Measurements from ENCODE around the gene UBD. TPM values are rescaled to one million over a fixed set of nuclear protein-coding genes. Genes with fewer than 3 reads are reported as not detected.

Gene UBD
- total and polyA plus RNA-seq, 7 donors = 0.71 to 207 (median 10.0) TPM; not detected in 3

- no peaks in the 10 kb centered on the region for H3K9me3 ChIP-seq
- intact Hi-C loops (cut with DNase I) = no loop called here
- no peak for TF ChIP-seq POLR2A (IDR thresholded peaks at IDR 0.05)
- TF ChIP-seq CTCF (IDR thresholded peaks at IDR 0.05) = no peak
- no peak for TF ChIP-seq POLR2AphosphoS5 (IDR thresholded peaks at IDR 0.05)
- TF ChIP-seq EP300 (IDR thresholded peaks at IDR 0.05) = no peak
- no peaks in the 10 kb centered on the region for H3K36me3 ChIP-seq
- DNase-seq = no peak
- WGBS, 2 donors = 18 to 33% methylated on average over 5 of the region's 5 CpGs
- H3K27me3 ChIP-seq = peaks cover 9 to 43% (median 15%) of the 10 kb centered on the region in 3 donors
- peak overlapping the region in 3 of 4 donors; percentile 32 to 47 (median 47) for H3K4me3 ChIP-seq
- peak overlapping the region in 2 of 4 donors; percentile 30 to 39 for H3K27ac ChIP-seq
- H3K4me1 ChIP-seq = peaks cover 0 to 16% (median 16%) of the 10 kb centered on the region in 4 donors
Measured at GRCh38 chr6:29552512-29553051, 7.0 kb downstream of the UBD start.

- H3K9me3 ChIP-seq = no peaks in the 10 kb centered on the region
- intact Hi-C loops (cut with DNase I) = no loop called here
- no peak for TF ChIP-seq POLR2AphosphoS5 (IDR thresholded peaks at IDR 0.05)
- no peak for TF ChIP-seq CTCF (IDR thresholded peaks at IDR 0.05)
- no peak for TF ChIP-seq POLR2A (IDR thresholded peaks at IDR 0.05)
- TF ChIP-seq EP300 (IDR thresholded peaks at IDR 0.05) = no peak
- WGBS, 2 donors = 55 to 63% methylated on average over 3 of the region's 3 CpGs
- H3K4me3 ChIP-seq = no peak overlapping the region
- peaks cover 0 to 1% (median 0%) of the 10 kb centered on the region in 4 donors for H3K4me1 ChIP-seq
- DNase-seq = no peak
- no peak overlapping the region for H3K27ac ChIP-seq
- no peaks in the 10 kb centered on the region for H3K36me3 ChIP-seq
- peaks cover 0 to 8% (median 0%) of the 10 kb centered on the region in 3 donors for H3K27me3 ChIP-seq
Measured at GRCh38 chr6:29547573-29547972, 12.0 kb downstream of the UBD start.

- Histone ChIP-seq H3K27me3 (no peaks in the 10 kb centered on the region), H3K36me3 (no peaks in the 10 kb centered on the region), H3K27ac (no peak overlapping the region), H3K4me3 (no peak overlapping the region), H3K4me1 (no peaks in the 10 kb centered on the region), H3K9me3 (no peaks in the 10 kb centered on the region)
- no peak for TF ChIP-seq CTCF (IDR thresholded peaks at IDR 0.05)
- no peak for TF ChIP-seq EP300 (IDR thresholded peaks at IDR 0.05)
- TF ChIP-seq POLR2AphosphoS5 (IDR thresholded peaks at IDR 0.05) = no peak
- no peak for TF ChIP-seq POLR2A (IDR thresholded peaks at IDR 0.05)
- intact Hi-C loops (cut with DNase I) = no loop called here
- 73 to 77% methylated on average over 4 of the region's 4 CpGs for WGBS, 2 donors
- DNase-seq = no peak
Measured at GRCh38 chr6:29537714-29538403, 21.7 kb downstream of the UBD start.

GRCh38 chr6:29532320-29532951, 27.1 kb downstream of the UBD start:
- H3K9me3 ChIP-seq = no peaks in the 10 kb centered on the region
- no peaks in the 10 kb centered on the region for H3K36me3 ChIP-seq
- H3K27me3 ChIP-seq = no peaks in the 10 kb centered on the region
- 32 to 74% methylated on average over 2 of the region's 2 CpGs for WGBS, 2 donors
- no peak overlapping the region for H3K4me3 ChIP-seq
- intact Hi-C loops (cut with DNase I) = no loop called here
- no peaks in the 10 kb centered on the region for H3K4me1 ChIP-seq
- no peak for DNase-seq
- no peak overlapping the region for H3K27ac ChIP-seq
- TF ChIP-seq EP300 (IDR thresholded peaks at IDR 0.05) = no peak

- no peak for DNase-seq
Measured at GRCh38 chr6:29531668-29532067, 27.9 kb downstream of the UBD start.

More at GRCh38 chr6:29531668-29532067, 27.9 kb downstream of the UBD start:
- H3K4me3 ChIP-seq = no peak overlapping the region
- 55 to 67% methylated on average over 3 of the region's 3 CpGs for WGBS, 2 donors
- H3K9me3 ChIP-seq = no peaks in the 10 kb centered on the region
- no peak for TF ChIP-seq POLR2AphosphoS5 (IDR thresholded peaks at IDR 0.05)
- H3K27me3 ChIP-seq = no peaks in the 10 kb centered on the region
- no peaks in the 10 kb centered on the region for H3K36me3 ChIP-seq
- H3K27ac ChIP-seq = no peak overlapping the region
- intact Hi-C loops (cut with DNase I) = no loop called here
- H3K4me1 ChIP-seq = no peaks in the 10 kb centered on the region
